IMR-90 (cell line): ENCODE data around the gene SMTN. TPM values are rescaled to one million over a fixed set of nuclear protein-coding genes. Genes with fewer than 3 reads are reported as not detected.

Source experiments
- ATAC-seq: fragments of 200-7000 bp; cut with Tn5 transposase; 2 replicates; pipeline ENCODE4 v1.9.1; 2020; ENCODE audit warnings: low read depth, mild to moderate bottlenecking, moderate library complexity
- BruUV-seq: library from RNA; stranded (reverse); fragments of 400-500 nt; replicated peaks from 2 replicates; lab custom pipeline; 2021; lab: Mats Ljungman, UMichigan
- CTCF ChIA-PET: fragments of 300-600 bp; formaldehyde crosslinking; extraction: SDS; loops from one replicate; lab custom pipeline; 2021; ENCODE audit warnings: antibody characterized with exemption; lab: Yijun Ruan, JAX
- POLR2A ChIA-PET: fragments of 300-600 bp; sonication (Branson Sonifier 250); formaldehyde crosslinking; loops from one replicate; lab custom pipeline; 2022; ENCODE audit warnings: antibody characterized with exemption; ENCODE audit not compliant: unreplicated experiment; lab: Charles Lee
- DNase-seq: peaks from one replicate; pipeline ENCODE4 v3.0.0; 2013
- H2AFZ ChIP-seq: replicated peaks from 2 replicates; pipeline ENCODE3; 2013; ENCODE audit warnings: low read length, mild to moderate bottlenecking; ENCODE audit not compliant: poor library complexity
- H2AK5ac ChIP-seq: 2 replicates; pipeline ENCODE4 v1.6.1; 2013; ENCODE audit warnings: low read depth, low read length, inconsistent platforms
- H2AK9ac ChIP-seq: replicated peaks from 2 replicates; pipeline ENCODE3; 2013; ENCODE audit warnings: mild to moderate bottlenecking, low read depth, low read length, moderate library complexity; ENCODE audit not compliant: poor library complexity
- H2BK120ac ChIP-seq: 2 replicates; pipeline ENCODE4 v1.6.1; 2013; ENCODE audit warnings: low read depth, low read length, inconsistent platforms
- H2BK15ac ChIP-seq: 3 replicates; pipeline ENCODE4 v1.6.1; 2013; ENCODE audit warnings: low read depth, low read length, inconsistent platforms
- H2BK20ac ChIP-seq: 2 replicates; pipeline ENCODE4 v1.6.1; 2013; ENCODE audit warnings: low read depth, mild to moderate bottlenecking, inconsistent platforms, low read length, moderate library complexity
- H2BK5ac ChIP-seq: 2 replicates; pipeline ENCODE4 v1.6.1; 2013; ENCODE audit warnings: mild to moderate bottlenecking, low read depth, low read length, inconsistent platforms; ENCODE audit not compliant: poor library complexity, severe bottlenecking
- H3K14ac ChIP-seq: replicated peaks from 2 replicates; pipeline ENCODE4 v1.6.1; 2013; ENCODE audit warnings: low read depth, low read length, inconsistent platforms
- H3K18ac ChIP-seq: 2 replicates; pipeline ENCODE4 v1.6.1; 2013; ENCODE audit warnings: low read depth, low read length, control low read depth
- H3K23ac ChIP-seq: 2 replicates; pipeline ENCODE4 v1.6.1; 2013; ENCODE audit warnings: low read depth, low read length, inconsistent platforms
- H3K27ac ChIP-seq: 2 replicates; pipeline ENCODE4 v1.5.1; 2013; ENCODE audit warnings: mild to moderate bottlenecking, control low read depth, low read length; ENCODE audit not compliant: insufficient read depth
- H3K27me3 ChIP-seq: 2 replicates; pipeline ENCODE4 v1.6.1; 2013; ENCODE audit warnings: low read length; ENCODE audit not compliant: control insufficient read depth, insufficient read depth
- H3K36me3 ChIP-seq: 2 replicates; pipeline ENCODE4 v1.6.1; 2013; ENCODE audit warnings: low read length, mixed read lengths; ENCODE audit not compliant: control insufficient read depth, insufficient read depth
- H3K4ac ChIP-seq: 2 replicates; pipeline ENCODE4 v1.6.1; 2013; ENCODE audit warnings: low read depth, low read length, inconsistent platforms
- H3K4me1 ChIP-seq: 2 replicates; pipeline ENCODE4 v1.6.1; 2013; ENCODE audit warnings: low read length, mixed read lengths; ENCODE audit not compliant: control insufficient read depth, insufficient read depth
- H3K4me2 ChIP-seq: 2 replicates; pipeline ENCODE4 v1.6.1; 2013; ENCODE audit warnings: low read depth, mild to moderate bottlenecking, control low read depth, low read length, moderate library complexity
- H3K4me3 ChIP-seq: 2 replicates; pipeline ENCODE4 v1.5.1; 2013; ENCODE audit warnings: low read depth, mild to moderate bottlenecking, control low read depth, low read length, moderate library complexity; ENCODE audit not compliant: insufficient read depth
- H3K56ac ChIP-seq: 2 replicates; pipeline ENCODE4 v1.6.1; 2013; ENCODE audit warnings: low read length, inconsistent platforms; ENCODE audit not compliant: insufficient read depth; ENCODE audit errors: extremely low read depth
- H3K79me1 ChIP-seq, 2 experiments: 2 replicates each; pipeline ENCODE4 v1.6.1; 2013; ENCODE audit warnings: low read length in 2 of 2, inconsistent platforms in 1 of 2, low read depth in 1 of 2
- H3K9ac ChIP-seq: 2 replicates; pipeline ENCODE4 v1.6.1; 2013; ENCODE audit warnings: low read depth, low read length, control low read depth
- H3K9me1 ChIP-seq: 2 replicates; pipeline ENCODE4 v1.6.1; 2013; ENCODE audit warnings: low read length, inconsistent platforms; ENCODE audit not compliant: insufficient read depth
- H3K9me3 ChIP-seq: 2 replicates; pipeline ENCODE4 v1.6.1; 2013; ENCODE audit warnings: low read length; ENCODE audit not compliant: control insufficient read depth, insufficient read depth
- H4K20me1 ChIP-seq: 2 replicates; pipeline ENCODE4 v1.6.1; 2013; ENCODE audit warnings: low read length, inconsistent platforms; ENCODE audit not compliant: insufficient read depth
- H4K5ac ChIP-seq: 2 replicates; pipeline ENCODE4 v1.6.1; 2013; ENCODE audit warnings: mild to moderate bottlenecking, low read depth, low read length, control low read depth
- H4K8ac ChIP-seq, 2 experiments: 2 replicates each; pipeline ENCODE4 v1.6.1; 2013; ENCODE audit warnings: low read depth in 2 of 2, low read length in 2 of 2, control low read depth in 1 of 2, inconsistent platforms in 1 of 2
- H4K91ac ChIP-seq: 2 replicates; pipeline ENCODE4 v1.6.1; 2013; ENCODE audit warnings: low read depth, low read length, inconsistent platforms; ENCODE audit not compliant: insufficient read depth
- CHD1 ChIP-seq: IDR thresholded peaks from 2 replicates; pipeline ENCODE4 v1.6.1; 2012; ENCODE audit warnings: low read depth, low read length, improper control_type of control experiment
- MAFK ChIP-seq: IDR thresholded peaks from 2 replicates; pipeline ENCODE4 v1.6.1; 2012; ENCODE audit warnings: low read depth, low read length, improper control_type of control experiment
- WGBS, 2 experiments: methylation state at CpG; one replicate each; pipeline versions ENCODE4 v1.1.5 to v1.1.7; 2013; ENCODE audit warnings: missing lambda C conversion rate in 2 of 2; ENCODE audit not compliant: insufficient read length in 1 of 2; ENCODE audit errors: extremely low coverage in 2 of 2; 5-methylcytosine and 5-hydroxymethylcytosine counted together
- dilution Hi-C: fragments of 300-500 bp; cut with HindIII; formaldehyde crosslinking; loops from one replicate; pipeline ENCODE4 v1.14.3; 2018; ENCODE audit warnings: low sequenced_read_pairs; ENCODE audit not compliant: unreplicated experiment
- in situ Hi-C: fragments of 300-500 bp; cut with MboI; formaldehyde crosslinking; loops from 3 replicates; pipeline ENCODE4 v1.14.3; 2019; ENCODE audit warnings: low sequenced_read_pairs, inconsistent platforms, mixed read lengths
- intact Hi-C: fragments of 100-400 bp; cut with micrococcal nuclease; formaldehyde crosslinking; loops from 2 replicates; pipeline ENCODE4 v1.10.0; 2022
- polyA plus RNA-seq, 3 experiments: library from polyadenylated mRNA; depleted of rRNA; stranded (reverse); fragments of >200 nt; gene quantifications; 2 replicates each; pipeline ENCODE4 v1.2.3, GENCODE V29; 2012; ENCODE audit warnings: low replicate concordance in 1 of 3
- total RNA-seq: library from RNA; depleted of rRNA; stranded (reverse); fragments of >200 nt; gene quantifications from 2 replicates; pipeline ENCODE4 v1.2.3, GENCODE V29; 2012

SMTN gene
- total and polyA plus RNA-seq, 2 of the 4 experiments (the other 2 are of a cell fraction), result 53.6 to 63.7 TPM

GRCh38 chr22:31080164-31080847, 812 bp upstream of the SMTN start:
- H3K9ac ChIP-seq, result peak overlapping the region; percentile 63
- H3K79me1 ChIP-seq, result peaks cover 20 to 48% of the 10 kb centered on the region in 2 experiments
- peak overlapping the region; percentile 91 for H2AFZ ChIP-seq
- peak overlapping the region; percentile 77 for H3K4me2 ChIP-seq
- 0 out of 2 replicates have a peak overlapping the region, but pooled peaks have one; percentile 0 for H3K18ac ChIP-seq
- peak overlapping the region; percentile 93 for H3K4ac ChIP-seq
- peak overlapping the region; percentile 33 for H3K56ac ChIP-seq
- in situ Hi-C loops, result no loop called here
- BruUV-seq, result no TSS peak
- peak overlapping the region; percentile 93 for H2AK5ac ChIP-seq
- dilution Hi-C loops, result no loop called here
- peak overlapping the region; percentile 94 for H2BK120ac ChIP-seq
- peak overlapping the region; percentile 93 for H3K14ac ChIP-seq
- intact Hi-C loops, result loop anchor here (2.0 kb wide), 1 partner anchor 42 kb away; no protein-coding TSS in a partner anchor
- DNase-seq (no peak), ATAC-seq (no peak)
- peak overlapping the region; percentile 83 for H3K27ac ChIP-seq
- CTCF ChIA-PET, result no interaction called here
- peak overlapping the region; percentile 33 to 78 for H4K8ac ChIP-seq
- peak overlapping the region; percentile 6 for H4K5ac ChIP-seq
- peak overlapping the region; percentile 71 for H3K4me3 ChIP-seq
- H2BK15ac ChIP-seq, result peak overlapping the region; percentile 32; the same call in 1 of the 3 replicates
- H3K27me3 ChIP-seq, result no peaks in the 10 kb centered on the region
- POLR2A ChIA-PET, result interaction anchor here (0.6 to 1.0 kb wide), 3 partner anchors 42 to 115 kb away, joined by 3 to 4 read pairs (median 3); partner anchors contain the start of gene TUG1
- peaks cover 18% of the 10 kb centered on the region for H3K9me1 ChIP-seq
- H3K4me1 ChIP-seq, result peaks cover 23% of the 10 kb centered on the region
- no peaks in the 10 kb centered on the region for H3K9me3 ChIP-seq
- WGBS, 2 experiments, result no CpG with 5 or more reads among the region's 5 CpGs
- H3K36me3 ChIP-seq, result peaks cover 7% of the 10 kb centered on the region; the same call in 1 of the 2 replicates
- 0 out of 2 replicates have a peak, but pooled peaks have one; percentile 2 for TF ChIP-seq CHD1
- TF ChIP-seq MAFK, result no peak
- peak overlapping the region; percentile 69 for H4K91ac ChIP-seq
- peak overlapping the region; percentile 89 for H3K23ac ChIP-seq
- no peaks in the 10 kb centered on the region; the same call in 1 of the 2 replicates for H4K20me1 ChIP-seq
- H2BK5ac ChIP-seq, result peak overlapping the region; percentile 10
- peak overlapping the region; percentile 95 for H2AK9ac ChIP-seq
- peak overlapping the region; percentile 57; the same call in 1 of the 2 replicates for H2BK20ac ChIP-seq
